ENCODE results near the gene RNF220. TPM values are rescaled to one million over a fixed set of nuclear protein-coding genes. Genes with fewer than 3 reads are reported as not detected.

Gene RNF220
- total and polyA plus RNA-seq, 11 donors: 54.2 to 108 (median 62.4) TPM

GRCh38 chr1:44641126-44642102 lies 236.4 kb downstream of the RNF220 start:
- Histone ChIP-seq H3K9me3 (no peaks in the 10 kb centered on the region), H3K4me3 (no peak overlapping the region), H3K4me1 (peaks cover 0 to 64% (median 21%) of the 10 kb centered on the region in 12 donors), H3K27me3 (no peaks in the 10 kb centered on the region), H3K27ac (no peak overlapping the region), H3K36me3 (peaks cover 0 to 100% (median 96%) of the 10 kb centered on the region in 9 donors)
- no peak for ATAC-seq
- TF ChIP-seq POLR2A (IDR thresholded peaks at IDR 0.05) (no peak), CTCF (IDR thresholded peaks at IDR 0.05) (no peak)
- intact Hi-C loops (cut with DNase I): no loop called here
- WGBS, 4 donors: 78 to 91% (median 86%) methylated on average over 12 of the region's 12 CpGs
- no peak for DNase-seq

GRCh38 chr1:44642255-44642654 lies 237.2 kb downstream of the RNF220 start:
- no peak for ATAC-seq
- Histone ChIP-seq H3K9me3 (no peaks in the 10 kb centered on the region), H3K27me3 (no peaks in the 10 kb centered on the region), H3K27ac (peak overlapping the region in 2 of 12 donors; percentile 6 to 20), H3K4me1 (peaks cover 0 to 56% (median 18%) of the 10 kb centered on the region in 12 donors), H3K36me3 (peaks cover 0 to 100% (median 95%) of the 10 kb centered on the region in 9 donors), H3K4me3 (no peak overlapping the region)
- WGBS, 4 donors: 94 to 98% (median 97%) methylated on average over 2 of the region's 2 CpGs
- DNase-seq: no peak
- intact Hi-C loops (cut with DNase I): no loop called here
- TF ChIP-seq CTCF (IDR thresholded peaks at IDR 0.05) (no peak), POLR2A (IDR thresholded peaks at IDR 0.05) (no peak)

- no peaks in the 10 kb centered on the region for H3K27me3 ChIP-seq
- H3K27ac ChIP-seq: peak overlapping the region in 3 of 12 donors; percentile 33 to 82 (median 51)
- no peak for TF ChIP-seq POLR2A (IDR thresholded peaks at IDR 0.05)
- no peak for TF ChIP-seq CTCF (IDR thresholded peaks at IDR 0.05)
- 81 to 88% (median 87%) methylated on average over 3 of the region's 3 CpGs for WGBS, 4 donors
- no peak overlapping the region for H3K4me3 ChIP-seq
- peaks cover 0 to 100% (median 95%) of the 10 kb centered on the region in 9 donors for H3K36me3 ChIP-seq
- DNase-seq (no peak), ATAC-seq (no peak)
- intact Hi-C loops (cut with DNase I): no loop called here
- H3K9me3 ChIP-seq: no peaks in the 10 kb centered on the region
- H3K4me1 ChIP-seq: peaks cover 0 to 50% (median 17%) of the 10 kb centered on the region in 12 donors
These were observed 237.9 kb downstream of the RNF220 start for GRCh38 chr1:44642925-44643324.

GRCh38 chr1:44643721-44644334 lies 238.8 kb downstream of the RNF220 start:
- Histone ChIP-seq H3K27ac (peak overlapping the region in 6 of 12 donors; percentile 15 to 82 (median 32)), H3K36me3 (peaks cover 0 to 100% (median 94%) of the 10 kb centered on the region in 9 donors), H3K4me3 (no peak overlapping the region), H3K27me3 (no peaks in the 10 kb centered on the region), H3K9me3 (no peaks in the 10 kb centered on the region), H3K4me1 (peaks cover 0 to 47% (median 17%) of the 10 kb centered on the region in 12 donors)
- 48 to 73% (median 63%) methylated on average over 8 to 9 of the region's 9 CpGs for WGBS, 4 donors
- DNase-seq: no peak
- ATAC-seq: peak in 1 of 4 donors; percentile 8
- intact Hi-C loops (cut with DNase I): no loop called here
- TF ChIP-seq CTCF (IDR thresholded peaks at IDR 0.05) (no peak), POLR2A (IDR thresholded peaks at IDR 0.05) (no peak)

Data from heart left ventricle (tissue), 16 donors.